HG03521 (cell line): ENCODE data around the gene GPR161.
"Not testable (repeated sequence)": the region's sequence is repeated elsewhere in the genome, so short reads cannot be mapped to it uniquely, and the experiment has no call there.

ENCODE experiments used
- ATAC-seq: cut with Tn5 transposase; IDR thresholded peaks from one replicate; pipeline ENCODE4 v1.9.1; 2021; ENCODE audit warnings: mild to moderate bottlenecking, moderate library complexity; ENCODE audit not compliant: unreplicated experiment

GPR161 gene, protein sequence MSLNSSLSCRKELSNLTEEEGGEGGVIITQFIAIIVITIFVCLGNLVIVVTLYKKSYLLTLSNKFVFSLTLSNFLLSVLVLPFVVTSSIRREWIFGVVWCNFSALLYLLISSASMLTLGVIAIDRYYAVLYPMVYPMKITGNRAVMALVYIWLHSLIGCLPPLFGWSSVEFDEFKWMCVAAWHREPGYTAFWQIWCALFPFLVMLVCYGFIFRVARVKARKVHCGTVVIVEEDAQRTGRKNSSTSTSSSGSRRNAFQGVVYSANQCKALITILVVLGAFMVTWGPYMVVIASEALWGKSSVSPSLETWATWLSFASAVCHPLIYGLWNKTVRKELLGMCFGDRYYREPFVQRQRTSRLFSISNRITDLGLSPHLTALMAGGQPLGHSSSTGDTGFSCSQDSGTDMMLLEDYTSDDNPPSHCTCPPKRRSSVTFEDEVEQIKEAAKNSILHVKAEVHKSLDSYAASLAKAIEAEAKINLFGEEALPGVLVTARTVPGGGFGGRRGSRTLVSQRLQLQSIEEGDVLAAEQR

DNA sequence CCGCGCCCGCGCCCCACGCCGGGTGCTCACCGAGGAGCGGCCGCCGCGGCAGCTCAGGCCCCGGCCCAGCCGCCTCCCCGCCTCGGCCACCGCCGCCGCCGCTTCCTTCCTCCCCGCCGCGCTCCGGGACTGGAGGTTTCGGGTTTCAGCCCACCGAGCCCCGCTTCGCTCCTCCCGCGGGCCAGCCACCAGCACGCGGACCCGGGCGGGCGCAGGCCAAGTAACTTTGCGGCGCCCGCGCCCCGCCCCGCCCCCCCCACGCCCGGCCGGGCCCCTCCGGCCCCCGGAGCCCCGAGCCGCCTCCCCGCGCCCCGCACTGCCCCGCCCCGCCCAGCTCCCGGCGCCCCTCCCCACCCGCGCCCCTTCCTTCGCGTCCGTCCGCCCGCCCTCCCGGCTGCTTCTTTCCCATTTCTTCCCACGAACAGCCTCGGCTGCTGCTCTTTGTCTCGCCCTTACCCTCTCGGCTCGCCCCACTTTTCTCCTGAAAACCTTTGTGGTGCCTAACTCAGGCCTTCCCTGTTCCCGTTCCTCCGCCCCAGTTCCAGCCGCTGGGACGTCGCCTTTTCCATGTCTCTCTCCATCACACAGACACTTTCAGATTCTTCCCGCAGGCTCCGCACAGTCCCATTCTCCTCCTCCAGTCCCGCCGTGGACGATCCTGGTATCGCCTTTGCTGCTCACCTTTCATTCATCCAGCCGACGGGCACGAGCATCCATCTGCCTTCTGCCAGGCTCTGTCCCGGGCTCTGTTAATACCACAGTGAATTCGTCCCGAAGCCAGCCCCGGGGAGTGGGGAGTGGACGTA is at the start of gene GPR161:
TSS of gene GPR161 (minus strand) at position 222 of the 806 bp plus-strand sequence. CDS start 32,080 bp downstream, outside the sequence.
- no peak for ATAC-seq

DNA sequence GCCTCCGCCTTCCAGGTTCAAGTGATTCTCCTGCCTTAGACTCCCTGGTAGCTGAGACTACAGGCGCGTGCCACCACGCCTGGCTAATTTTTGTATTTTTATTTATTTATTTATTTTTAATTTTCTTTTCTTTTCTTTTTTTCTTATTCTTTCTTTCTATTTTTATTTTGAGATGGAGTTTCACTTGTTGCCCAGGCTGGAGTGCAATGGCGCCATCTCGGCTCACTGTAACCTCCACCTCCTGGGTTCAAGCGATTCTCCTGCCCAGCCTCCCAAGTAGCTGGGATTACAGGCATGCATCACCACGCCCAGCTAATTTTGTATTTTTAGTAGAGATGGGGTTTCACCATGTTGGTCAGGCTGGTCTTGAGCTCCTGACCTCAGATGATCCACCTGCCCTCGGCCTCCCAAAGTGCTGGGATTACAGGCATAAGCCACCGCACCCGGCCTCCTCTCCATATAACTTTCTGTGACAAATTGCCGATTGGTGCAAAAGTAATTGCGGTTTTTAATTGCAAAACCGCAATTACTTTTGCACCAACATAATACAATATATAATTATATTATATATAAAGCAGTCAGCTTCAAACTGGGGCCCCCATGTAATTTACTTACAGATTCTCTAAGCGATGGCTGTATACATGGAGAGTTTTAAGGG is 44.5 kb upstream of the GPR161 start:
- ATAC-seq, result not testable (repeated sequence)

DNA sequence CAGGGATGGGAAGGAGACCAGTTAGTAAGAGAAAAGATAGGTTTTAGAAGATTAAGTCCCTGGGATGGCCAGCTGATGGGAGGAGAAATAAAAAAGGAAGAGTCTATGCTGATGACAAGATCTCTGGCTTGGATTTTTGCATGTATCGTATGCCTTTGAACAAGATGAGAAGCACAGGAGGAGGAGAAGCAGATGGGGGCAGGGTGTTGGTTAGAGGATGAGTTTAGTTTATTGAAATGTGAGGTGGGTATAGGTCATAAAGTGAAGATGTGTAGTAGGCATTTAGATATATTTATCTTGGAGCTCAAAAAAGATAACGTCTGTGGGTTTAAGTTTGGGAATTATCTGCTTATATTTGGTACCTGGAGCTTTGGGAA is 43.4 kb upstream of the GPR161 start:
- no peak for ATAC-seq

DNA sequence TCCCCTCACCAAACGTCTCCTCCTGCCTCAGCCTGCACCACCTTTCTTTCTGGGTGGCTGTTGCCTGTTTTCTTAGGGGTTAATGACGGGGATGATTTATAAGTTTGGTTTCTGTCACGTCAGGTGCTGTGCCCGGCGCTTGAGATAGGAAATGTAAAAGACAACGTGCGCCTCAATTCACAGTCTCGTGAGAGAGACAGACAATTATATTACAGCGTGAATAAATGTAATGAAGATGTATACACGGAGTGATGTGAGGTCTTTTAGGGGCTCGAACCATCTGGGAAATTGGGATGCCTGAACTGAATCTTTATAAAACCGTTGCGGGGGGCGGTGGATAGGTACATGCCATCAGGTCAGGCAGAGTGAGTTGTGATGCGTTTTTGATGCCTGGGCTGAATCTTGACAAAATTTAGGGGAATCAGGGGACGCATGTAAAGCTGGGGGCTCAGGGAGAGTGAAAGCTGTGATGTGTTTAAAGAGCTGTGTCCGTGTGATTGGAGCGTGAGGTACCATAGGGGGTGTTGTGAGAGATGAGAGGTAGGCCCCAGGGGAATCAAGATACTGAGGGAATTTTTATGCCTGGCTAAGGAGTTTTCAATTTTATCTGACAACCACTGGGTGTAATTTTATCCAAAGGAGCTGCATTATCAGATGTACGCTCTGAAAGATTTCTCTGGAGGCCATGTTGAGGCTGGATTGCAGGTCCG is 42.9 kb upstream of the GPR161 start:
- no peak for ATAC-seq

DNA sequence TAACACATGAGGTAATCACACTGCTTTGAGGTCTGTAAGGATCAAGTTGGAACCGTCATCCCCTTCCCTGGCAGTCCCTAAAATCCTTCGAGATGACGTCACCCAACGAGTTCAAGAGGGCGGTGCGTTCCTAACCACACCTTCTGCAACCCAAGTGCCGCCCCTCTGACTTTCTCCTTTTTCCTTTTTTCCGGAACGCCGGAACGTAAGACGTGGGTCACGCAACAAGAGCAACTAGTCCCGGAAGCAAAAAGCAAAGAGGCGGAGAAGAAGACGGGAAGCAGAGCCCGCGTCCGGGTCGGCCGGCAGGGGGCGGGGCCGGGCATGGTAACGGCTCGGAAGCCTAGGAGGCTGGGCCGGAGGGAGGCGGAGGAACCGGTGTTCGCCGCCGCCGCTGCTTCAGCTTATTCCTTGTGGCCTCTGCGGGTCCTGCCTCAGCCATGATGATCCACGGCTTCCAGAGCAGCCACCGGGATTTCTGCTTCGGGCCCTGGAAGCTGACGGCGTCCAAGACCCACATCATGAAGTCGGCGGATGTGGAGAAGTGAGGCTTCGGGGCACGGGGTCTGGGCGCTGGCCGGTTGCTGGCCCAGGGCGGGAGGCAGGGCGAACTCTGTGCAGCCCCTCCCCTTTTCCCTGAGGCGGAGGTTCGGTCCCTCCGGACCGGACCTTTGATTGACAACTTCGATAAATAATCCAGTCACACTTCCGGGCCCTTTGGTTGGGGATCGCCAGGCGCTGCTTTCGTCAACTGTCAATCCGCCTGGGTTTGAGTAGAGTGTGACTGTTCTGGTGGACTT is 42.1 kb upstream of the GPR161 start, which contains the start of gene TIPRL:
TSS of gene TIPRL (plus strand) at position 325 of the 800 bp plus-strand sequence. CDS start at position 441, 116 bp downstream.
- ATAC-seq, result peak; percentile 95

DNA sequence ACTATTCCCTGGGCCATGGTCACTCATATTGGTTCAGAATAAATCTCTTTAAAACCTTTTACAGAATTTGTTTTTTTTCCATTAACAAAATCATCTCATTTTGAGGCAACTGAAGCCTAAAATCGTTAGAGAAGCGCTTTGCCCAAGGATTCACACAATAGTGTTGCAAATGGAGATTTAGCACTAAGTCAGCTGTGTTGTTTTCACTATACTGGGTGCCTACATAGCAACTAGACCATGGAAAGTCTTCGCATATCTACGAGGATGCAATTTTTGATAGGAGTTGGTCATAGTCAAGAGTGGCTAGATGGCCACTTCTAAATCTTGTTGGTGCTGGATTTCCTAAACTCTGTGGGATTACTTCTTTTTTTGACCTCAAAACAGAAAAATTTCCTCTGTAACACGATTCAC is 41.5 kb upstream of the GPR161 start:
- no peak for ATAC-seq

DNA sequence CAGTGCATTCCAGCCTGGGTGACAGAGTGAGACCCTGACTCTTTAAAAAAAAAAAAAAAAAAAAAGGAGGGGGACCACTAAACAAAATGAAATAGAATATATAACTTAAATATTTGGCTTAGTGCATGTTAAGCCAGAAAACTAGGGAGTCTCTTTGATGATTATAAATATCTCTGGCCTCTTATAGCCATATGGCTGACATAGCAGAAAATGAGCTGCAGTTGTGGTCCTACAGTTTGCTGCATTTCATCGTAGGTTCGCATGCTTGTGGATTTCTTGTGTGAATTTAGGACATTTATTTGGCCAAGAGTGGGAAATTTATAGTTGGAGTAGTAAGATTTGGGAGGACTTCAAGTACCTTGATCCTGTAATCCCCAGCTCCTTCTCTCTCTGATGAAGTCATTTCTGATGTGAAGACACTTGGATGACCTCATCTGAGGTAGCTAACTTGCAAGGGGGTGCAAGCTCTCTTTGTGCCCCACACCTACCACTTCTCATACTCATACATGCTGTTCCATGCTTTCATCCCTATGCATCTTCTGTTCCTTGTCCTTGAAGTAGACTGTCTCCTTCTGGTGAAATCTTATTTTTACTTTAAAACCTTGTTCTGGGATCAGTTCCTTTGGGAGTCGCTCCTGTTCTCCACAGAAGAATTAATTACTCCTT is 35.7 kb upstream of the GPR161 start:
- no peak for ATAC-seq

DNA sequence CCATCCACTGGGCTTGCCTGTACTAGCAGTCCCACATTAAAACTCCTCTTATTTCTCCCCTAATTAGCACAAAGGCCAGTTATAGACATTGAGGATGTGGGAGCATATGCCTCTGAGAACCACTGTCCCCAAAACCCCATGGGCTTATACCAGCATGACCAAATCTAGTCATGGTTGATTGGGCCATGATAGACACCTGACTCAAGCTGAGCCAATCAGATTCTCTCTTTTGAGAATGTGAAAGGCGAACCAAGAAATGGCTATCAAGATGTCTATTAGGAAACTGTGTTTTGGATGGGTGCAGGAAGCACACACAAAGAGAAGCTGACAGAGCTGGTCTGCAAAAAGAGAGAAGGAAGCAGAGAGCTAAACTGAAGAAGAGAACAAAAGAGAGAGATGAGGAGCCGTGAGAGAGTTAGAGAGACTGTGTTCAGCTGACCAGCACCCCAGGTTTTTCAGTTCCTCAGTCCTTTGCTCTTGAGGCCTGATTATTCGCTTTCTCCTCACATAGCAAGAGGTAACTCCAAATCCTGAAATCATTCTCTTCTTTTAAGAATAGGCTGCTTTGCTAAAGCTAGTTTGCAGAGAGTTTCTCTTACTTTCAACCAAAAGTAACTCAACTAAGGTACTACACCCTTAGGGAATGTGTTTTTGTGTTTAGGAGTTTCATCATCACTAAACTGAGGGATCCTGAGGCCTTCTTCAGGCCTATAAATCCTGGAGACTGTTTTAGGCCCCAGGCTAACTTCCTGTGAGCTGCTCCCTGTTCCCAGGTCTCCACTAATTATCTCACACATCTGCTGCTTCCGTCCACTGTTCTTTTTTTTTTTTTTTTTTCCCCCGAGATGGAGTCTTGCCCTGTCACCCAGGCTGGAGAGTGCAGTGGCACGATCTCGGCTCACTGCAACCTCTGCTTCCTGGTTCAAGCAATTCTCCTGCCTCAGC is 34.1 kb upstream of the GPR161 start:
- no peak for ATAC-seq

DNA sequence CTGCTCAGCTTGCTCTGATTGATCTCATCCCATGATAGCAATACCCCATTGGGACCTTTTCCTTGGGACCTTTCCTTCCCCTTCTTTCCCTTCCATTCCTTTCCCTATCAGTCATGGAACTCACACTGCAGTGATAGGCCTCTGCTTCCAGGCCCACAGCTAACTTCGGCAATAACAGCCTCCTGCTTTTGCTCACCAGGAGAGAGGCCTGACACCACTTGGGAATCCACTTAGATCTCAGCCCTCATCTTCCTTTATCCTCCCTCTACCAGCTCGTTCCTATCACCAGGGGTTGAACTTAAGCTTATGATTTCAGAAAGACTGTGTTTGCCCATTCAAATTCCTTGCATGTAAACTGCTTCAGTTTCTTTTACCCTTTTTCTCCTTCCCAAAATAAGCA is 31.1 kb upstream of the GPR161 start:
- ATAC-seq, result no peak

DNA sequence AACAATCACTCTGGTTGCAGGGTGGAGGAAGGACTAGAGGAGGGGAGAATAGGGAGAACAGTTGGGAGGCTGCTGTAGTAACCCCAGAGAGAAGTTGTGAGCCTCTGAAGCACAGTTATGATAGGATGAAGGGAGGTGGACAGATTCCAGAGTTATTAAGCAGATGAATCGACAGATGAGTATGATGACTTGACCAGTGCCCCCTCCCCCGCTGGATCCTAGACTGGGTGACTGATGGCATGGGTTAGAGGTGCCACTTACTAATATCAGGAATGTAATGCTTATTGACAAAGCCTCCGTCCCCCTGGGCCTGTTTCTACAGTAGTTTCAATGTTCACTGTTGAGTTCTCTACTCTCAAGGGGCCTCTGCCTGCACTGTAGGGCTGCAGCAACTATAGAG is 28.0 kb upstream of the GPR161 start:
- no peak for ATAC-seq

DNA sequence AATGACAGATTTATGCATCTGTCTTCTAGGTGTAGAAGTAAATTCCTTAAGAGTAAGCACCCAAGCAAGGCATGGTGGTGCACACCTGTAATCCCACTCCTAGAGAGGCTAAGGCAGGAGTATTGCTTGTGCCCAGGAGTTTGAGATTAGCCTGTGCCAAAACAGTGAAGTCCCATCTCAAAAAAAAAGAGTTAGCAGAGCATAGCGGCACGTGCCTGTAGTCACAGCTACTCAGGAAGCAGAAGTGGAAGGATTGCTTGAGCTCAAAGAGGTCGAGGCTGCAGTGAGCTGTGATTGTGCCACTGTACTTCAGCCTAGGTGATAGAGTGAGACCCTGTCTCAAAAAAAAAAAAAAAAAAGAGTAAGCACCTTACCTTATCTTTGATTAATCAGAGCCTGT is 26.9 kb upstream of the GPR161 start:
- no peak for ATAC-seq

DNA sequence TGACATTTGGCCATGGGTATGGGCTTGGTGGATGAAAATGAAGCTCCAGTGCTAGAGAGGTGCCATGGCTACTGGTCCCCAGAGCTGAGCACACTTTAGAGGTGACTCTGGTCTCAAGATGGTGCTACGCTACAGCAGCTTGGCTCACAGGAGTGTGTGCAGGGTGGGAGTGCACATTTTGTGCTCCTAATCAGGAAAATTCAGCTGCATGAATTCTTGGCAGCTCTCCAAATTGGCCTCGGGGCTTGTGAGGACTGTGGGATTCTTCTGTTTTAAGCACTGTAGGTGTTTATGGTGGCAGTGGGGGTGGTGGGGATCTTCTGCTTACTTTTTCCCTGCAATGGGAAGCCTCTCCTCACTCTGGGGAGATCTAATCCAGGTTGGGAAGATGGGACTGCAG is 24.7 kb upstream of the GPR161 start:
- ATAC-seq, result no peak

DNA sequence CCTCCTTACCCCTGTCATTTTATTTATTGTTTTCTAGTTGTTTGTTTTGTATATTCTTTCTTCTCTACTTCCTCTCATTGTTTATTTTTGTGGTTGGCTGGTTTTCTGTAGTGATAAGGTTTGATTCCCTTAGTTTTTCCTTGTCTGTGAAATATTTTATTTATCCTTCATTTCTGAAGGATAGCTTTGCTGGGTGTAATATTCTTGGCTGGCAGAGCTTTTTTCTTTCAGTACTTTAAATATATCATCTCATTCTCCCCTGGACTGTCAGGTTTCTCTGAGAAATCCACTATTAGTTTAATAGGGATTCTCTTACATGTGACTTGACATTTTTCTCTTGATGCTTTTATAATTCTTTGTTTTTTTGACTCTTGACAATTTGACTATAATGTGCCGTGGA is 23.2 kb upstream of the GPR161 start:
- ATAC-seq, result no peak

DNA sequence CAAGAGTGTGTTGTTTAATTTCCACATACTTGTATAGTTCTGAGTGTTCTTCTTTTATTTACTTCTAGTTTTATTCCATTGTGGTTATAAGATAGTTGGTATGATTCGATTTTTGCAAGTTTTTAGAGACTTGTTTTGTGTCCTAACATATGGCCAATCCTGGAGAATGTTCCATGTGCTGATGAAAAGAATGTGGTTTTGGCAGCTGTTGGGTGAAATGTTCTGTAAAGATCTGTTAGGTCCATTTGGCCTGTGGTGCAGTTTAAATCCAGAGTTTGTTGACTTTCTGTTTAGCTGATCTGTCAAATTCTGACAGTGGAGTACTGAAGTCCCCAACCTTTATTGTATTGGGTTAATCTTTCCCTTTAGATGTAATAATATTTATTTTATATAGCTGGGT is 22.5 kb upstream of the GPR161 start:
- ATAC-seq, result no peak

DNA sequence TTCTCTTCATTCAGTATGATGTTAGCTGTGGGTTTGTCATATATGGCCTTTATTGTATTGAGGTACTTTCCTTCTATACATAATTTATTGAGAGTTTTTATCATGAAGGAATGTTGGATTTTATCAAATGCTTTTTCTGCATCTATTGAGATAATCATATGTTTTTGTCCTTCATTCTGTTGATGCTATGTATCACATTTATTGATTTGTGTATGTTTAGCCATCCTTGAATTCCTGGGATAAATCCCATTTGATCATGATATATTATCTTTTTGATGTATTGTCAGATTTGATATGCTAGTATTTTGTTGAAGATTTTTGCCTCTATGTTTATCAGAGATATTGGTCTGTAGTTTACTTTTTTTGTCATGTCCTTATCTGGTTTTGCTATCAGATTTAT is 20.9 kb upstream of the GPR161 start:
- no peak for ATAC-seq

DNA sequence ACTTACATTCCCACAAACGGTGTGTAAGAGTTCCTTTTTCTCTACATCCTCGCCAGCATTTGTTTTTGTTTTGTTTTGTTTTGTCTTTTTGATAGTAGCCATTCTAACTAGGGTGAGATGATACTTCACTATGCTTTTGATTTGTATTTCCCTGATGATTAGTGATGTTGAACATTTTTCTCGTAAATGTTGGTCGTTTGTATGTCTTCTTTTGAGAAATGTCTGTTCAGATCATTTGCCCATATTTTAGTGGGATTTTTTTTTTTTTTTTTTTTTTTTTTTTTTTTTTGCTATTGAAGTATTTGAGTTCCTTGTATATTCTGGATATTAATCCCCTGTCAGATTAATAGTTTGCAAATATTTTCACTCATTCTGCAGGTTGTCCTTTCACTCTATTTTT is 19.2 kb upstream of the GPR161 start:
- no peak for ATAC-seq

DNA sequence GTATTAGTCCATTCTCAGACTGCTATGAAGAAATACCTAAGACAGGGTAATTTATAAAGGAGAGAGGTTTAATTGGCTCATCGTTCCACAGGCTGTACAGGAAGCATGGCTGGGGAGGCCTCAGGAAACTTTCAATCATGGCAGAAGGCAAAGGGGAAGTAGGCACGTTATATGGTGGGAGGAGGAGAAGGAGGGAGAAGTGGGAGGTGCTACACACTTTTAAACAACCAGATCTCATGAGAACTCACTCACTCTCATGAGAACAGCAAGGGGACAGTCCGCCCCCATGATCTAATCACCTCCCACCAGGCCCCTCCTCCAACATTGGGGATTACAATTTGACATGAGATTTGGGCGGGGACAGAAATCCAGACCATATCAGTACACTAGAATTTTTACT is 18.0 kb upstream of the GPR161 start:
- ATAC-seq, result not testable (repeated sequence)

DNA sequence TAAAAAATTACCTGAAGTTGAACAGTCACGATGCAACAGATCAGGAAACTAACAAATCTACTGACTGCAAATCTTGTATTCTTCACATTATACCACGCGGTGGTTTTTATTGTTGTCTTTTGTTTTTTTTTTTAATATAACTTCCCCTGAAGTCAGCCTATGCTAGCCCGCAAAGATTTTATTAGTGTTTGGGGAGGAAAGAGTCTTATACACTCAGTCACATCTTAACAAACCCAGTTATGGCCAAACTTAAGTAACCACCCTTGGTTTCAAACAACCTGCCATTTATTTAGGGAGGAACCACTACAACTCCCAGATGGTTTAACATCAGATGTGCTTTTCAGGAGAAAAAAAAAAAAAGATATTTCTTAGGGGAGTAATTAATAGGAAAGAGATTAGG is 15.2 kb upstream of the GPR161 start:
- ATAC-seq, result no peak
